ENCODE data around the gene PIK3CD. TPM values are rescaled to one million over a fixed set of nuclear protein-coding genes. Genes with fewer than 3 reads are reported as not detected.
"Not testable (repeated sequence)": the region's sequence is repeated elsewhere in the genome, so short reads cannot be mapped to it uniquely, and the experiment has no call there.

PIK3CD gene
- total and polyA plus RNA-seq, 10 of the 15 experiments (the other 5 are each of a cell fraction or from before 2014, with no cell fraction given) = 7.0 to 101 (median 51.1) TPM

- TF ChIP-seq PAX8 (IDR thresholded peaks at IDR 0.05) (no peak), HCFC1 (IDR thresholded peaks at IDR 0.05; ENCODE audit: low read length) (no peak), IKZF1 (conservative IDR thresholded peaks at IDR 0.05) (0 out of 2 replicates have a peak, but pooled peaks have one; percentile 12), MEF2A (IDR thresholded peaks at IDR 0.05; ENCODE audit: insufficient read depth, low read depth, low read length) (no peak)
- Histone ChIP-seq H3K27ac (ENCODE audit: control insufficient read depth, insufficient read depth) (no peak overlapping the region), H3K9me3 (replicated peaks; ENCODE audit: control insufficient read depth, insufficient read depth, low read length) (no peaks in the 10 kb centered on the region), H3K4me1 (ENCODE audit: control insufficient read depth, insufficient read depth, low read length) (peaks cover 31% of the 10 kb centered on the region), H2AFZ (ENCODE audit: control insufficient read depth, low read depth, low read length) (no peak overlapping the region), H3K4me3 (no peak overlapping the region), H3K36me3 (ENCODE audit: control insufficient read depth in 2 of 2, insufficient read depth in 2 of 2, low read length in 1 of 2) (no peaks in the 10 kb centered on the region), H3K27me3 (replicated peaks in 1 of 2; ENCODE audit: control insufficient read depth in 2 of 2, insufficient read depth in 2 of 2, low read length in 1 of 2) (no peaks in the 10 kb centered on the region), H4K20me1 (ENCODE audit: control insufficient read depth, insufficient read depth) (no peaks in the 10 kb centered on the region), H3K9ac (ENCODE audit: control insufficient read depth, insufficient read depth, low read length) (no peak overlapping the region), H3K79me2 (ENCODE audit: control insufficient read depth, insufficient read depth, low read length) (peaks cover 14% of the 10 kb centered on the region), H3K4me2 (ENCODE audit: control insufficient read depth, insufficient read depth) (no peak overlapping the region)
- no peak for ATAC-seq
- CTCF ChIA-PET = interaction anchor here (0.8 to 1.1 kb wide), 4 partner anchors 8 to 48 kb away, joined by 3 to 5 read pairs (median 3); partner anchors contain the start of gene TMEM201
- intact Hi-C loops (cut with micrococcal nuclease; ENCODE audit: unreplicated experiment) (no loop called here), in situ Hi-C loops (cut with MboI) (no loop called here)
- no peak for FAIRE-seq
- no TSS peak for BruUV-seq (replicated peaks)
- DNase-seq (ENCODE audit: low read depth, low spot score) = no peak
- SMC1A ChIA-PET (ENCODE audit: uncharacterized antibody, unreplicated experiment) = no interaction called here
- WGBS (ENCODE audit: insufficient coverage, insufficient replicate concordance, low lambda C conversion rate, missing lambda C conversion rate) = 100% methylated on average over 2 of the region's 2 CpGs
- POLR2A ChIA-PET = interaction anchor here (0.6 kb wide), 3 partner anchors 36 to 242 kb away, joined by 4 to 8 read pairs (median 4); no protein-coding TSS in a partner anchor
- RAD21 ChIA-PET (ENCODE audit: unreplicated experiment) = no interaction called here
Measured at GRCh38 chr1:9624081-9624480, 27.4 kb upstream of the PIK3CD start.

- H2AFZ ChIP-seq (ENCODE audit: control insufficient read depth, low read depth, low read length); DNase-seq (ENCODE audit: low read depth, low spot score); BruUV-seq (replicated peaks); H3K27me3 ChIP-seq (replicated peaks in 1 of 2; ENCODE audit: control insufficient read depth in 2 of 2, insufficient read depth in 2 of 2, low read length in 1 of 2); H3K4me3 ChIP-seq; H3K9ac ChIP-seq (ENCODE audit: control insufficient read depth, insufficient read depth, low read length); H3K36me3 ChIP-seq (ENCODE audit: control insufficient read depth in 2 of 2, insufficient read depth in 2 of 2, low read length in 1 of 2); H3K27ac ChIP-seq (ENCODE audit: control insufficient read depth, insufficient read depth); ATAC-seq; in situ Hi-C loops (cut with MboI); H3K9me3 ChIP-seq (replicated peaks; ENCODE audit: control insufficient read depth, insufficient read depth, low read length); H3K4me2 ChIP-seq (ENCODE audit: control insufficient read depth, insufficient read depth); H4K20me1 ChIP-seq (ENCODE audit: control insufficient read depth, insufficient read depth); FAIRE-seq: not testable (repeated sequence)
- WGBS (ENCODE audit: insufficient coverage, insufficient replicate concordance, low lambda C conversion rate, missing lambda C conversion rate) = 100% methylated on average over 2 of the region's 3 CpGs
- ChIA-PET CTCF (interaction anchor here (3.2 to 7.6 kb wide), 2 partner anchors 9 to 30 kb away, joined by 42 to 203 read pairs; partner anchors contain the start of gene PIK3CD), POLR2A (interaction anchor here (0.8 to 7.1 kb wide), 3 partner anchors 29 to 64 kb away, joined by 3 to 284 read pairs (median 8); partner anchors contain the start of gene PIK3CD), SMC1A (ENCODE audit: uncharacterized antibody, unreplicated experiment) (interaction anchor here (1.7 to 8.0 kb wide), 5 partner anchors 9 to 160 kb away, joined by 3 to 215 read pairs (median 44); partner anchors contain the start of gene PIK3CD), RAD21 (ENCODE audit: unreplicated experiment) (interaction anchor here (2.0 to 7.7 kb wide), 5 partner anchors 29 to 239 kb away, joined by 7 to 336 read pairs (median 13); partner anchors contain the start of gene PIK3CD)
- intact Hi-C loops (cut with micrococcal nuclease; ENCODE audit: unreplicated experiment) = loop anchor here (5.0 kb wide), 2 partner anchors 47 to 157 kb away; no protein-coding TSS in a partner anchor
- Histone ChIP-seq H3K79me2 (ENCODE audit: control insufficient read depth, insufficient read depth, low read length) (peaks cover 21% of the 10 kb centered on the region), H3K4me1 (ENCODE audit: control insufficient read depth, insufficient read depth, low read length) (peaks cover 35% of the 10 kb centered on the region)
Measured at GRCh38 chr1:9625030-9625429, 26.5 kb upstream of the PIK3CD start.
